ENCODE results near the gene PMEL. TPM values are rescaled to one million over a fixed set of nuclear protein-coding genes. Genes with fewer than 3 reads are reported as not detected.

Gene PMEL
- total and polyA plus RNA-seq, 9 of the 15 experiments (the other 6 are each of a cell fraction or from before 2014, with no cell fraction given), result 0.36 to 2.0 (median 0.98) TPM

DNA sequence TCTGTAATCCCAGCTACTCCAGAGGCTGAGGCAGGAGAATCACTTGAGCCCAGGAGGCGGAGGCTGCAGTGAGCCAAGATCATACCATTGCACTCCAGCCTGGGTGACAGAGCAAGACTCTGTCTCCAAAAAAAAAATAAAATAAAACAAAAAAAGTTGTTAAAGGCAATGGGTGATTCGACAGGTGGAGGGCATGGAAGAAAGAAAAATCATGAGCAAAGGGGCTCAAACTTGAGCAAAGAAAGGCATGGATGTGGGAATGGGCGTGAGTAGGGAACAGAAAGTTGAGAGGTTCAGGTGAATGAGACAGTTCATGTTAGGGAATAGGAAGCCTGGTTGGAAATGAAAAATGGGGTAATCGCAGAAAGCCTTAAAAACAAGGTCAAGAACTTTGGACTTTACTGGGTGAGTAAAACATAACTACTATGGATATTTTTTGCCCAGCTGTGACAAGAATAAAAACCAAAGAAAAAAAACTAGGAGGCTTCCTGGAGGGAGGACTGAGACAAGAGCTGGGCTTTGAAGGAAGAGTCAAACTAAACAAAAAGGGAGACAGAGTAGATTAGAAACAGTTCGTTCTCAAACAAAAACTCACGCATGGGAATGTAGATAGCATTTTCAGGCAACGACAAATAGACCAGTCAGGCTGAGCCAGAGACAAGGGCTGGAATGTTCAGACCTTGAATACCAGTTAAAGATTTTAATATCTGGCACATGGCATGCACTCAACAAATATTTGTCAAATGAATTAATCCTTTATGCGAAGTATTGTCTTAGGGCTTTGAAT, 56.9 kb downstream of the PMEL start (continued):
- TF ChIP-seq, protein P1, sequence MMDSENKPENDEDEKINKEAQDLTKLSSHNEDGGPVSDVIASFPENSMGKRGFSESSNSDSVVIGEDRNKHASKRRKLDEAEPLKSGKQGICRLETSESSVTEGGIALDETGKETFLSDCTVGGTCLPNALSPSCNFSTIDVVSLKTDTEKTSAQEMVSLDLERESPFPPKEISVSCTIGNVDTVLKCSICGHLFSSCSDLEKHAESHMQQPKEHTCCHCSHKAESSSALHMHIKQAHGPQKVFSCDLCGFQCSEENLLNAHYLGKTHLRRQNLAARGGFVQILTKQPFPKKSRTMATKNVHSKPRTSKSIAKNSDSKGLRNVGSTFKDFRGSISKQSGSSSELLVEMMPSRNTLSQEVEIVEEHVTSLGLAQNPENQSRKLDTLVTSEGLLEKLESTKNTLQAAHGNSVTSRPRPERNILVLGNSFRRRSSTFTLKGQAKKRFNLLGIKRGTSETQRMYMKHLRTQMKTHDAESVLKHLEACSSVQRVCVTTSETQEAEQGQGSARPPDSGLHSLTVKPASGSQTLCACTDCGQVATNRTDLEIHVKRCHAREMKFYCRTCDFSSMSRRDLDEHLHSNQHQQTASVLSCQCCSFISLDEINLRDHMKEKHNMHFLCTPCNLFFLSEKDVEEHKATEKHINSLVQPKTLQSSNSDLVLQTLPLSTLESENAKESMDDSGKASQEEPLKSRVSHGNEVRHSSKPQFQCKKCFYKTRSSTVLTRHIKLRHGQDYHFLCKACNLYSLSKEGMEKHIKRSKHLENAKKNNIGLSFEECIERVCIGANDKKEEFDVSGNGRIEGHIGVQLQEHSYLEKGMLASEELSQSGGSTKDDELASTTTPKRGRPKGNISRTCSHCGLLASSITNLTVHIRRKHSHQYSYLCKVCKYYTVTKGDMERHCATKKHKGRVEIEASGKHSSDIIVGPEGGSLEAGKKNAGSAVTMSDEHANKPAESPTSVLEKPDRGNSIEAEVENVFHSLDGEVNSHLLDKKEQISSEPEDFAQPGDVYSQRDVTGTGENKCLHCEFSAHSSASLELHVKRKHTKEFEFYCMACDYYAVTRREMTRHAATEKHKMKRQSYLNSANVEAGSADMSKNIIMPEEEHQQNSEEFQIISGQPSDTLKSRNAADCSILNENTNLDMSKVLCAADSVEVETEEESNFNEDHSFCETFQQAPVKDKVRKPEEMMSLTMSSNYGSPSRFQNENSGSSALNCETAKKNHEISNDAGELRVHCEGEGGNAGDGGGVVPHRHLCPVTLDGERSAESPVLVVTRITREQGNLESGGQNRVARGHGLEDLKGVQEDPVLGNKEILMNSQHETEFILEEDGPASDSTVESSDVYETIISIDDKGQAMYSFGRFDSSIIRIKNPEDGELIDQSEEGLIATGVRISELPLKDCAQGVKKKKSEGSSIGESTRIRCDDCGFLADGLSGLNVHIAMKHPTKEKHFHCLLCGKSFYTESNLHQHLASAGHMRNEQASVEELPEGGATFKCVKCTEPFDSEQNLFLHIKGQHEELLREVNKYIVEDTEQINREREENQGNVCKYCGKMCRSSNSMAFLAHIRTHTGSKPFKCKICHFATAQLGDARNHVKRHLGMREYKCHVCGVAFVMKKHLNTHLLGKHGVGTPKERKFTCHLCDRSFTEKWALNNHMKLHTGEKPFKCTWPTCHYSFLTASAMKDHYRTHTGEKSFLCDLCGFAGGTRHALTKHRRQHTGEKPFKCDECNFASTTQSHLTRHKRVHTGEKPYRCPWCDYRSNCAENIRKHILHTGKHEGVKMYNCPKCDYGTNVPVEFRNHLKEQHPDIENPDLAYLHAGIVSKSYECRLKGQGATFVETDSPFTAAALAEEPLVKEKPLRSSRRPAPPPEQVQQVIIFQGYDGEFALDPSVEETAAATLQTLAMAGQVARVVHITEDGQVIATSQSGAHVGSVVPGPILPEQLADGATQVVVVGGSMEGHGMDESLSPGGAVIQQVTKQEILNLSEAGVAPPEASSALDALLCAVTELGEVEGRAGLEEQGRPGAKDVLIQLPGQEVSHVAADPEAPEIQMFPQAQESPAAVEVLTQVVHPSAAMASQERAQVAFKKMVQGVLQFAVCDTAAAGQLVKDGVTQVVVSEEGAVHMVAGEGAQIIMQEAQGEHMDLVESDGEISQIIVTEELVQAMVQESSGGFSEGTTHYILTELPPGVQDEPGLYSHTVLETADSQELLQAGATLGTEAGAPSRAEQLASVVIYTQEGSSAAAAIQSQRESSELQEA (IDR thresholded peaks at IDR 0.05; ENCODE audit: low read depth), result peak; percentile 38; the same call in 1 of the 2 replicates
- TF ChIP-seq CEBPB (tag; IDR thresholded peaks at IDR 0.05), result no peak
- TF ChIP-seq, protein P2, sequence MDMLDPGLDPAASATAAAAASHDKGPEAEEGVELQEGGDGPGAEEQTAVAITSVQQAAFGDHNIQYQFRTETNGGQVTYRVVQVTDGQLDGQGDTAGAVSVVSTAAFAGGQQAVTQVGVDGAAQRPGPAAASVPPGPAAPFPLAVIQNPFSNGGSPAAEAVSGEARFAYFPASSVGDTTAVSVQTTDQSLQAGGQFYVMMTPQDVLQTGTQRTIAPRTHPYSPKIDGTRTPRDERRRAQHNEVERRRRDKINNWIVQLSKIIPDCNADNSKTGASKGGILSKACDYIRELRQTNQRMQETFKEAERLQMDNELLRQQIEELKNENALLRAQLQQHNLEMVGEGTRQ (CRISPR knock-in tag; IDR thresholded peaks at IDR 0.05), result no peak
- peak; percentile 23; the same call in 1 of the 2 replicates for TF ChIP-seq CXXC5 (CRISPR knock-in tag; IDR thresholded peaks at IDR 0.05)
- TF ChIP-seq RBBP5 (IDR thresholded peaks at IDR 0.05; ENCODE audit: borderline replicate concordance, insufficient read depth, low read length, poor library complexity, severe bottlenecking), result no peak
- TF ChIP-seq, protein P3, sequence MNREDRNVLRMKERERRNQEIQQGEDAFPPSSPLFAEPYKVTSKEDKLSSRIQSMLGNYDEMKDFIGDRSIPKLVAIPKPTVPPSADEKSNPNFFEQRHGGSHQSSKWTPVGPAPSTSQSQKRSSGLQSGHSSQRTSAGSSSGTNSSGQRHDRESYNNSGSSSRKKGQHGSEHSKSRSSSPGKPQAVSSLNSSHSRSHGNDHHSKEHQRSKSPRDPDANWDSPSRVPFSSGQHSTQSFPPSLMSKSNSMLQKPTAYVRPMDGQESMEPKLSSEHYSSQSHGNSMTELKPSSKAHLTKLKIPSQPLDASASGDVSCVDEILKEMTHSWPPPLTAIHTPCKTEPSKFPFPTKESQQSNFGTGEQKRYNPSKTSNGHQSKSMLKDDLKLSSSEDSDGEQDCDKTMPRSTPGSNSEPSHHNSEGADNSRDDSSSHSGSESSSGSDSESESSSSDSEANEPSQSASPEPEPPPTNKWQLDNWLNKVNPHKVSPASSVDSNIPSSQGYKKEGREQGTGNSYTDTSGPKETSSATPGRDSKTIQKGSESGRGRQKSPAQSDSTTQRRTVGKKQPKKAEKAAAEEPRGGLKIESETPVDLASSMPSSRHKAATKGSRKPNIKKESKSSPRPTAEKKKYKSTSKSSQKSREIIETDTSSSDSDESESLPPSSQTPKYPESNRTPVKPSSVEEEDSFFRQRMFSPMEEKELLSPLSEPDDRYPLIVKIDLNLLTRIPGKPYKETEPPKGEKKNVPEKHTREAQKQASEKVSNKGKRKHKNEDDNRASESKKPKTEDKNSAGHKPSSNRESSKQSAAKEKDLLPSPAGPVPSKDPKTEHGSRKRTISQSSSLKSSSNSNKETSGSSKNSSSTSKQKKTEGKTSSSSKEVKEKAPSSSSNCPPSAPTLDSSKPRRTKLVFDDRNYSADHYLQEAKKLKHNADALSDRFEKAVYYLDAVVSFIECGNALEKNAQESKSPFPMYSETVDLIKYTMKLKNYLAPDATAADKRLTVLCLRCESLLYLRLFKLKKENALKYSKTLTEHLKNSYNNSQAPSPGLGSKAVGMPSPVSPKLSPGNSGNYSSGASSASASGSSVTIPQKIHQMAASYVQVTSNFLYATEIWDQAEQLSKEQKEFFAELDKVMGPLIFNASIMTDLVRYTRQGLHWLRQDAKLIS (CRISPR knock-in tag; IDR thresholded peaks at IDR 0.05), result no peak
- no peak for TF ChIP-seq ZNF586 (CRISPR knock-in tag; conservative IDR thresholded peaks at IDR 0.05)
- TF ChIP-seq ZNF644 (tag; IDR thresholded peaks at IDR 0.05; ENCODE audit: low read depth), result no peak
- TF ChIP-seq, protein P4, sequence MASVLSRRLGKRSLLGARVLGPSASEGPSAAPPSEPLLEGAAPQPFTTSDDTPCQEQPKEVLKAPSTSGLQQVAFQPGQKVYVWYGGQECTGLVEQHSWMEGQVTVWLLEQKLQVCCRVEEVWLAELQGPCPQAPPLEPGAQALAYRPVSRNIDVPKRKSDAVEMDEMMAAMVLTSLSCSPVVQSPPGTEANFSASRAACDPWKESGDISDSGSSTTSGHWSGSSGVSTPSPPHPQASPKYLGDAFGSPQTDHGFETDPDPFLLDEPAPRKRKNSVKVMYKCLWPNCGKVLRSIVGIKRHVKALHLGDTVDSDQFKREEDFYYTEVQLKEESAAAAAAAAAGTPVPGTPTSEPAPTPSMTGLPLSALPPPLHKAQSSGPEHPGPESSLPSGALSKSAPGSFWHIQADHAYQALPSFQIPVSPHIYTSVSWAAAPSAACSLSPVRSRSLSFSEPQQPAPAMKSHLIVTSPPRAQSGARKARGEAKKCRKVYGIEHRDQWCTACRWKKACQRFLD (CRISPR knock-in tag; IDR thresholded peaks at IDR 0.05), result no peak
- no peak for TF ChIP-seq ZNF41 (CRISPR knock-in tag; conservative IDR thresholded peaks at IDR 0.05)
- TF ChIP-seq TRIM24 (IDR thresholded peaks at IDR 0.05), result 0 out of 4 replicates have a peak, but pooled peaks of 1 of the 2 experiments have one; percentile 14
- TF ChIP-seq TFAM (CRISPR knock-in tag; conservative IDR thresholded peaks at IDR 0.05), result no peak
